Activated T-cell treated with anti-CD3 and anti-CD28 coated beads for 4 hours (primary cell): Measurements from ENCODE around the gene BLOC1S4.
"Not testable (repeated sequence)": the region's sequence is repeated elsewhere in the genome, so short reads cannot be mapped to it uniquely, and the experiment has no call there.

ENCODE experiments used
- DNase-seq: peaks from one replicate; pipeline ENCODE4 v3.0.0-alpha.2; 2020

The BLOC1S4 gene

GRCh38 chr4:6719611-6720179, 3.7 kb downstream of the BLOC1S4 start:
- no peak for DNase-seq

DNA sequence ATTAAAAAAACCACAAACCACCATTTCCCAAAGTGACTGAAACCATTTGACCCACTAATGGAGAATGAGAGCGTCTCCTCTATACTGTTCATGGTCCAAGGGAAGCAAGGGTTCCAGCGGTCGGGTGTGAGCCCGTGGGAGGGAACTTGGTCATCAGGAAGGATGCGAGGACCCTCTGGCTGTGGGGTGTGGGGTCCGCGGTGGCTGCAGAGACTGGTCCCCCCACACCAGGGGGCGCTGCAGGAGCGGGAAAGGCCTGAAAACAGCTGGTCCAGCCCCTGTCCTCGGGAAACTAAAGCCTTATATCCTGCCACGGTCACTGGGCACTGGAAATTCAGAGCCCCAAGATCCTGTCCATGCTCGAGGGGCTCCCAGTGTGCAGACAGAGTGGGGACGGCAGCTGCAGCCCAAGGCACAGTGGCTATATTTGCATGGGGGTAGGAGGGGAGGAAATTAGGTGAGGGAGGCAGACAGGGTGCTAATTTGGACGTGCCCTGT, 4.3 kb downstream of the BLOC1S4 start:
- DNase-seq: peak; percentile 82

- no peak for DNase-seq
These were observed 5.1 kb downstream of the BLOC1S4 start for GRCh38 chr4:6721121-6721520.

- DNase-seq: no peak
These were observed 6.9 kb downstream of the BLOC1S4 start for GRCh38 chr4:6722891-6723290.

DNA sequence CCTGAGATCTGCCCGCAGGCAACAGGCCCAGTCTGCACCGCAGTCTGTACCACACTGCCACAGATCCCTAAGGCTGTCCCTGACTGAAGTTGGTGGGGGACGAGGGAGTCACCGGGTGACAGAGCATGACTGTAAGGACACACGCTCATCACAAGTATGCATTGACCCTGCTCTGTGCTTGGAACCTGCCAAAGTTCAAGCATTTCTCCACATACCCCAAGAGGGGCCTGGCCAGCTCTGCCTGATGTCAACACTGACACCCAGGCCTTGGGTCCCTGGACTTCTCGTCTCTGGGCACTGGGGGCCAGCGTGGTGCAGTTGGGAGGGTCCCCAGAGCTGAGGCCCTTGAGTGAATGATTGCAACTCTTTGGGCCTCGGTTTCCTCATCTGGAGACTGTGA, 7.9 kb downstream of the BLOC1S4 start:
- DNase-seq: no peak

DNA sequence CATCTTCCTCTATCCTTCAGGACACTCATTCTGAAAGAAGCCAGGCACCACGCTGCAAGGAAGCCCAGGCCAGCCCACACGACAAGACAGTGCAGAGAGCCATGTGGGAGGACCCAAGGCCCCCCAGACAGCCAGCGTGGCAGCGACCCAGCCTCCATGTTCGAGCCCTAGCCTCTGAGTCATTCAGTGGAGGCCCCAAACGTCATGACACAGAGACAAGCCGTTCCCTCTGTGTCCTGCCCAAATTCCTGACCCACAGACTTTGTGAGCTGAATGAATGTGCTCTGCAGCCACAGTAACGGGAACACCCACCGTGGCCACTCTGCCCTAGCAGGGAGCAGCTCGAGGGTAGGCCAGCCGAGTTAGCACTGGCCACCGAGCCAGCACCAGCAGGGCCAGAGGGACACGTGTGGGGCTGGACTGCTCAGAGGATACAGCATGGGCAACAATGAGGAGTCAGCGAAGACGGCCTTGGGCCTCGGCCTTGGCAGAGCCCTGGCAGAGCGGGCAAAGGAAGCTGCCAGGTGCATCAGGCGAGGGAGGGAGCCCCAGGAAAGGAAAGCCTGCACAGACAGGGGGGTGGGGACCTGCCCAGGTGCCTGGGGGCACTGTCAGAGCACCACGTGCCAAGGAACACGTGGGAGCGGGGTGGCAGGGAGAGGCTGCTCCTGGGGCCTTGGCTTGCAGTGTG, 8.6 kb downstream of the BLOC1S4 start:
- no peak for DNase-seq

DNA sequence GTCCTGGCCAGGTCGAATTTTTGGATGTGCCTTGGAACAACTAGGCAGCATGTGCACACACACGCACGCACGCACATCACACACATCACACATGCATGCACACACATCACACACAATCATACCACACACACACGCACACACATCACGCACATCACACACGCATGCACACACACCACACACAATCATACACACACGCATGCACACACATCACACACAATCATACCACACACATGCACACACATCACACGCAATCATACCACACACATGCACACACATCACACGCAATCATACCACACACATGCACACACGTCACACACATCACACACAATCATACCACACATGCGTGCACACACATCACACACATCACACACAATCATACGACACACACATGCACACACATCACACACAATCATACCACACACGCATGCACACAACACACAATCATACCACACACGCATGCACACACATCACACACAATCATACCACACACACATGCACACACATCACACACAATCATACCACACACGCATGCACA, 9.5 kb downstream of the BLOC1S4 start:
- not testable (repeated sequence) for DNase-seq

- DNase-seq: no peak
These were observed 11.3 kb downstream of the BLOC1S4 start for GRCh38 chr4:6727081-6727942.

GRCh38 chr4:6727943-6728250, 11.9 kb downstream of the BLOC1S4 start:
- DNase-seq: no peak

DNA sequence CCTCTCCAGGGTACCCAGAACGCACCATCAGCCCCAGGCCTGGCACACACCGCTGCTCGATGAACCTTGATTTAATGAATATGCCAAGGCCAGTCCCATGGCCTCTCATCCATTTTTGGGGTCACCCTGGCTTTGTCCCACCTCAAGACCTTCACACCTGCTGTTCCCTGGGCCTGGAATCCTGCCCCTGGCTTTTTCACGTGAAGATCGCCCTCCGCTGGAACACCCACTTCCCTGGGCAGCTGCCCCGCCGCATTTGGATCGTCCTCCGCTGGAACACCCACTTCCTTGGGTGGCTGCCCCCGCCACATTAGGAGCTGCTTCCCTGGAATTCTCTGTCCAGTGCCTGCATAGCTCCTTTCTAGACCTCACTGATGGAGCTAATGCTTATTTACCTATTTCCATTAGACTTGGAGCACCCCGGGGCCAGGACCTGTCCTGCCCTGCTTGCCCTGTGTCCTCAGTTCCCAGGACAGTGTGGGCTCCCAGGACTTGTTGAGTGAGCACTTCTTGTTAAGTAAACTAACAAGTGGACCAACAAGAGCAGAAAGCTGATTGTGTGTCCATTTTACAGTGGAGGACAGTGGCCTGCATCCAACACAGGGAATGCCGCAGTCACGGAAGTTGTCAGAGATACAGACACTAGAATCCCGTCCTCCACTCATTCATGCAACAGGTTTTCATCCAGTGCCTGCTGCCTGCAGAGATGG, 12.5 kb downstream of the BLOC1S4 start:
- DNase-seq: no peak

DNA sequence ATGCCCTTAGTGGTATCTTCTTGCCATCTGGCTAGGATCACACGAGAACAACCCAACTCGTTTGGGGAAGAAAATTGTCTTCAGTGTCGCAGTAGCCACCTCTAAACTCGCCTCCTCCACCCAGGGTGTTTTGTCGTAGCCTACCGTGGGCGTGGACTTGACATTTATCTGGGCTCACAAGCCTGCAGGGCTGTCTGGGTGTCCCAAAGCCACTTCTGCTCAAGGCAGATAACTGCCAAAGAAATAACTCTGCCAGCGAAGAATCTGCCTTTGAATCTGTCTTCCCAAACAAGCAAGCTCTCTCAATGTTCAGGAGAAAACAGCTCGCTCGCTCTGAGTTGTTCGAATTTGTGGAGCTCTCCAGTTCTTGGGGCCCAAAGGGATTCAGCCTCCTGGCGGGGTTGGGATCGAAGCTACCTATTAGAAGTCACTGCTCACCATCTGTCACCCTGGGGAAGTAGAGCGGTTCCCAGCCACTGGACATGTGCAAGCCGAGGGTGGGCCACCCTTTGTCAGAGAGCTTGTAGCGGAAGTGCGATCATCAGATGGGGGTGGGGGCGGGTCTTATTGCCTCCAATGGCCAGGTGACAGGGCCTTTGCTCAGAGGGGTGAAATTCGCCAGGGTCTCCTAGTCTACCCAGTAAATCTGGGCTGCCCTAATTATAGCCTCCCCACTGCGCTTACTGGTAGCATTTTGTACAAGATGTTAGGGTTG, 14.8 kb downstream of the BLOC1S4 start:
- no peak for DNase-seq

GRCh38 chr4:6731318-6731675, 15.3 kb downstream of the BLOC1S4 start:
- DNase-seq: no peak

DNA sequence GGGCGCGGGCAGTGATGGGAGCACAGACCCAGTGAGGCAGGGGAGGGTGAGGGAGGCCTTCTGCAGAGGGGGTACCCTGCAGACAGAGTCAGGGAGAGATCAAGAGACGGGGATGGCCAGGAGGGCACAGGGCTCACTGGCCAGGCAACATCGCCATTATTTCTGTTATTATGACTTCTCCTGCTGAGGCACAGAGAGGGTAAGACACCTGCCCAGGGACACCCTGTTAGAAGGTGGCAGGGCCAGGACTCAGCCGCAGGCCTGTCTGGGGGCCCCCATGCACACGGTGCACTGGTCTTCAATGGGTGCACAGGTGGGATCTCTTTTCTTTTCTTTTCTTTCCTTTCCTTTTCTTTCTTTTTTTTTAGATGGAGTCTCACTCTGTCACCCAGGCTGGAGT, 15.8 kb downstream of the BLOC1S4 start:
- no peak for DNase-seq

GRCh38 chr4:6732441-6733357, 16.7 kb downstream of the BLOC1S4 start:
- DNase-seq: no peak

- no peak for DNase-seq
These were observed 17.6 kb downstream of the BLOC1S4 start for GRCh38 chr4:6733358-6734164.

DNA sequence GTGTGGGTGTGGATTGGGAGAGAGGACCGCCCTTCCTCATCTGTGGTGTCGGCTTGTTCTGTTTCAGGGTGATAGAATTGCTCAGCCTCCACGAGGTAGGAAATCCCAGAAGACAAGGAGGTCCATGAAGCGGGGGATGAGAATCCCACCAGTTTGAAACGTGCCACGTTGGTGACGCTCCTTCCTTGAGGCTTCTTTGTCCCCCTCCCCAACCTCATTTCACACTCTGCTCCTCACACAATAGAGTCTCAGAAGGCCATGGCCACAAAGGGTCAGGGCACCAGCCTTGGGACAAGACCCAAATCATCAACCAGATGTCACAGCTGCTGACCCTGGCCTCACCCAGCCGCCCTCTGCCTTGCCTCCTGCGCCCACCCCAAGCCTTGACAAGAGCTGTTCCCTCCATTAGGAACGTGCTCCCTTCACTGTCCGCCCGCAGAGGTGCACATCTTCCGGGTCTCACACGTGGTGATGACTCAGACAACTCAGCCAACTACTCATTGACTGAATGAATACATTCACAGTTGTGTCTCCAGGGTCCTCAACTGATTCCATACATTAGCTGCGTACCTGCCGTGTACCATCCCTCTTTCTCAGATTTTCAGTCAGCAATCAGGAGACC, 18.3 kb downstream of the BLOC1S4 start:
- no peak for DNase-seq

GRCh38 chr4:6739920-6740319, 23.9 kb downstream of the BLOC1S4 start:
- DNase-seq: no peak

- no peak for DNase-seq
These were observed 24.4 kb downstream of the BLOC1S4 start for GRCh38 chr4:6740347-6740746.

- DNase-seq: no peak
These were observed 26.5 kb downstream of the BLOC1S4 start for GRCh38 chr4:6742507-6742906.

DNA sequence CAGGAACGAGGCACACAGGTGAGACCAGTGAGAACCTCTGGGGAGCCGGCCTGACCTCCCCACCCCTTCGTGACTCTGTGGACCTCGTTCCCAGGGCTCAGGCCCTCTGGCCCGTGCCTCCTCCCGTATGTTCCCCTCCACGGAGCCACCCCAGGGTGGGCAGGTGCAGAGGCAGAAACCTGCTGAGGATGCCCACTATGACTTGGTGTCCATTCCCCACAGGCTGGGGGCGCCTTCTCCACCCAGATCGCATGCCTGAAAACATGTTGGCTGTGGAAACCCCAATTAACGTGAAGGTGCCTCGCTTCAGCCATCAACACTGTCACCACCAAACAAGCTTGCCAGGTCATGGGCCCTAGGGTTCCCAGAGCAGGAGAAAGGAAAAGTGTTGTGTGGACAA, 27.0 kb downstream of the BLOC1S4 start:
- no peak for DNase-seq
